GF-D8 (cell line): ENCODE data around the gene OR5AU1.
"Not testable (repeated sequence)": the region's sequence is repeated elsewhere in the genome, so short reads cannot be mapped to it uniquely, and the experiment has no call there.

Experiments used
- DNase-seq: peaks from one replicate; lab custom pipeline; 2025; lab: John Stamatoyannopoulos, UW

The OR5AU1 gene

GRCh38 chr14:21171128-21171527 lies 15.3 kb upstream of the OR5AU1 start:
- DNase-seq = no peak

GRCh38 chr14:21169573-21169972 lies 13.7 kb upstream of the OR5AU1 start:
- DNase-seq = no peak

- no peak for DNase-seq
These were observed 12.2 kb upstream of the OR5AU1 start for GRCh38 chr14:21168055-21168454.

- not testable (repeated sequence) for DNase-seq
These were observed 9.8 kb upstream of the OR5AU1 start for GRCh38 chr14:21165670-21166069.

GRCh38 chr14:21165002-21165605 lies 9.2 kb upstream of the OR5AU1 start:
- DNase-seq = not testable (repeated sequence)

GRCh38 chr14:21163871-21164291 lies 8.0 kb upstream of the OR5AU1 start:
- DNase-seq = no peak

- no peak for DNase-seq
These were observed 6.2 kb upstream of the OR5AU1 start for GRCh38 chr14:21162081-21162480.

- no peak for DNase-seq
These were observed 4.3 kb upstream of the OR5AU1 start for GRCh38 chr14:21160061-21160610.

GRCh38 chr14:21158175-21158574 lies 2.3 kb upstream of the OR5AU1 start:
- not testable (repeated sequence) for DNase-seq

GRCh38 chr14:21149641-21150367 lies 6.1 kb downstream of the OR5AU1 start:
- no peak for DNase-seq

GRCh38 chr14:21145437-21145836 lies 10.4 kb downstream of the OR5AU1 start:
- DNase-seq = no peak

GRCh38 chr14:21142357-21142756 lies 13.5 kb downstream of the OR5AU1 start:
- no peak for DNase-seq

- DNase-seq = no peak
These were observed 19.8 kb downstream of the OR5AU1 start for GRCh38 chr14:21136024-21136423.

- DNase-seq = no peak
These were observed 22.0 kb downstream of the OR5AU1 start for GRCh38 chr14:21133901-21134300.

- DNase-seq = no peak
These were observed 32.4 kb downstream of the OR5AU1 start for GRCh38 chr14:21123429-21123828.

- DNase-seq = no peak
These were observed 34.7 kb downstream of the OR5AU1 start for GRCh38 chr14:21121122-21121521.

GRCh38 chr14:21120686-21121085 lies 35.2 kb downstream of the OR5AU1 start:
- DNase-seq = no peak

- no peak for DNase-seq
These were observed 36.9 kb downstream of the OR5AU1 start for GRCh38 chr14:21118933-21119332.

- no peak for DNase-seq
These were observed 42.5 kb downstream of the OR5AU1 start for GRCh38 chr14:21113369-21113768.

- no peak for DNase-seq
These were observed 43.6 kb downstream of the OR5AU1 start for GRCh38 chr14:21112255-21112654.

GRCh38 chr14:21109377-21110138 lies 46.3 kb downstream of the OR5AU1 start:
- no peak for DNase-seq

GRCh38 chr14:21108791-21109190 lies 47.1 kb downstream of the OR5AU1 start:
- no peak for DNase-seq
